GM23338 (cell line): ENCODE results near the gene IDH2. TPM values are rescaled to one million over a fixed set of nuclear protein-coding genes. Genes with fewer than 3 reads are reported as not detected.

Experiments
- ATAC-seq: fragments of 200-7000 bp; cut with Tn5 transposase; 3 replicates; pipeline ENCODE4 v1.9.1; 2020
- DNase-seq: peaks from one replicate; pipeline ENCODE4 v3.0.0-alpha.2; 2015; ENCODE audit warnings: low spot score
- H2AFZ ChIP-seq: fragments of 200-600 bp; sonication (generic); 2 replicates; pipeline ENCODE4 v1.8.0; 2016; ENCODE audit warnings: antibody characterized with exemption, mild to moderate bottlenecking, moderate library complexity
- H3F3A ChIP-seq: fragments of 200-600 bp; sonication (generic); replicated peaks from 2 replicates; pipeline ENCODE4 v1.8.0; 2017; ENCODE audit warnings: antibody characterized with exemption, mixed run types, low read depth
- H3K27ac ChIP-seq: fragments of 200-600 bp; sonication (generic); 2 replicates; pipeline ENCODE4 v1.6.1; 2016; ENCODE audit warnings: low read depth
- H3K27me3 ChIP-seq: fragments of 200-600 bp; sonication (generic); 2 replicates; pipeline ENCODE4 v1.8.0; 2016; ENCODE audit warnings: mild to moderate bottlenecking, mixed run types, moderate library complexity; ENCODE audit not compliant: insufficient read depth
- H3K36me3 ChIP-seq: fragments of 200-600 bp; sonication (generic); 2 replicates; pipeline ENCODE4 v1.8.0; 2016; ENCODE audit warnings: mild to moderate bottlenecking; ENCODE audit not compliant: insufficient read depth
- H3K4me1 ChIP-seq: fragments of 200-600 bp; sonication (generic); 2 replicates; pipeline ENCODE4 v1.8.0; 2016; ENCODE audit warnings: mild to moderate bottlenecking, moderate library complexity; ENCODE audit not compliant: insufficient read depth
- H3K4me2 ChIP-seq: fragments of 200-600 bp; sonication (generic); 2 replicates; pipeline ENCODE4 v1.7.1; 2017; ENCODE audit warnings: mixed run types
- H3K4me3 ChIP-seq: fragments of 200-600 bp; sonication (generic); 2 replicates; pipeline ENCODE4 v1.6.1; 2016; ENCODE audit warnings: mixed run types
- H3K79me2 ChIP-seq: fragments of 200-600 bp; sonication (generic); replicated peaks from 2 replicates; pipeline ENCODE4 v1.8.0; 2017; ENCODE audit warnings: mild to moderate bottlenecking; ENCODE audit not compliant: insufficient read depth
- H3K9me2 ChIP-seq: fragments of 200-600 bp; sonication (generic); 2 replicates; pipeline ENCODE4 v1.8.0; 2017; ENCODE audit not compliant: insufficient read depth
- H4K20me1 ChIP-seq: fragments of 200-600 bp; sonication (generic); replicated peaks from 2 replicates; pipeline ENCODE4 v1.8.0; 2017; ENCODE audit warnings: mild to moderate bottlenecking; ENCODE audit not compliant: insufficient read depth
- H3K27ac Mint-ChIP-seq: 2 replicates; pipeline ENCODE4 v1.8.0; 2020; ENCODE audit warnings: inconsistent platforms, mild to moderate bottlenecking, moderate library complexity, mixed read lengths
- H3K27me3 Mint-ChIP-seq: 3 replicates; pipeline ENCODE4 v1.8.0; 2022; ENCODE audit warnings: low read depth, mild to moderate bottlenecking, moderate library complexity, mixed read lengths, inconsistent platforms; ENCODE audit not compliant: insufficient read depth, poor library complexity
- H3K36me3 Mint-ChIP-seq: 3 replicates; pipeline ENCODE4 v1.8.0; 2021; ENCODE audit warnings: low read depth, mild to moderate bottlenecking, inconsistent platforms, moderate library complexity, mixed read lengths
- H3K4me1 Mint-ChIP-seq: 3 replicates; pipeline ENCODE4 v1.8.0; 2020; ENCODE audit warnings: mild to moderate bottlenecking, inconsistent platforms, mixed read lengths
- H3K4me3 Mint-ChIP-seq: 3 replicates; pipeline ENCODE4 v1.8.0; 2021; ENCODE audit warnings: moderate library complexity, mild to moderate bottlenecking, inconsistent platforms, mixed read lengths
- H3K9me3 Mint-ChIP-seq: 3 replicates; pipeline ENCODE4 v1.8.0; 2020; ENCODE audit warnings: moderate library complexity, mild to moderate bottlenecking, inconsistent platforms, mixed read lengths
- EZH2phosphoT487 ChIP-seq: fragments of 200-600 bp; sonication (generic); IDR thresholded peaks from one replicate; pipeline ENCODE4 v1.8.1; 2018; ENCODE audit warnings: antibody characterized with exemption; ENCODE audit not compliant: unreplicated experiment
- JUNB ChIP-seq: IDR thresholded peaks from one replicate; pipeline ENCODE4 v1.6.1; 2016; ENCODE audit warnings: antibody characterized with exemption; ENCODE audit not compliant: unreplicated experiment
- ZNF331 ChIP-seq: fragments of 250-450 bp; sonication (Bioruptor Pico); IDR thresholded peaks from 2 replicates; pipeline ENCODE4 v1.5.0; 2020; ENCODE audit warnings: low read depth, mild to moderate bottlenecking, moderate library complexity
- polyA plus RNA-seq: library from polyadenylated mRNA; unstranded; fragments of >200 nt; fragmentation: Nextera tagmentation; extraction: Ambion mirVana; gene quantifications from 2 replicates; pipeline ENCODE4 v1.2.1, GENCODE V29; 2016
- total RNA-seq: library from RNA; depleted of rRNA; stranded (reverse); fragments of >200 nt; shearing (Covaris generic); gene quantifications from 2 replicates; pipeline ENCODE4 v1.2.3, GENCODE V29; 2014
- TF ChIP-seq, protein P1 (sequence below): fragments of 250-450 bp; sonication (Bioruptor Pico); IDR thresholded peaks from 2 replicates; pipeline ENCODE4 v1.5.0; 2020; ENCODE audit warnings: mild to moderate bottlenecking, moderate library complexity

Gene IDH2
- total and polyA plus RNA-seq, 2 experiments from 2014 or later = 54.9 to 64.0 TPM

DNA sequence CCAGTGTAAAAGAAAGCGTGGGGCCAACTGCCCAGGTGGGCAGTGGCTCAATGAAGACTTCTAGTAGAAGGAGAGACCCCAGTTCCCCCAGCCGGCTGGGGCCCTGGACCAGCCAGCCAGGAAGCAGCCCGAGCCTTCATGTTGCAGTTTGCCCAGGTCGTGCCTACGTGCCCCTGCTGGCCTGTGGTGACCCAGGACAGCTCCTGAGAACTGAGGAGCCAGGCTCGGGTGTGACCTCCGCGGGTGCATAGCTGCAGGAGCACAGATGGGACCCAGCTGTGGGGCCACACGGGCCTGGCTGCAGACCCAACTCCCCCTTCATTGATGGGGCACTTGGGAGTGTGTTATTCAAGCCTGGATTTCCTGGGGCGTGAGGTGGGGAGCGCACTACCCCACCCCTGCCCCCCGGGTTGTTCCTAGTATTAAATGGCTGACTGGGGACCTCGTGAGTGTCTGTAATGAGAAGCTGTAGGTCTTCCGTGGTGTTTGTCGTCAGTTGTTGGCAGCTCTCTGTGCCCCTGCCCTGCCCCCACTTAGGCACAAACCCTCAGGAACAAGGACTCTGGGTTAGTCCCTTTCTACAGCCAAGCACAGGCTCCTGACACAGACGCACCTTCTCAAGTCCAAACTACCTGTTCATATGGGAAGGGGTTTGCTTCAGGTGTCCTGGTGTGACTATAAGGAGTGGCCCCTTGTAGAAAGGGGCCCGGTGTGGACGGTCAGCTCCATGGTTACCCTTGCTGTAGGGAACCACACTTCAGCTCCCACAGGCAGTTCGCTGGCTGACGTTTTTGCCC, 39.1 kb downstream of the IDH2 start (continued):
- TF ChIP-seq JUNB (no peak), ZNF331 (no peak)
- TF ChIP-seq, protein P1, sequence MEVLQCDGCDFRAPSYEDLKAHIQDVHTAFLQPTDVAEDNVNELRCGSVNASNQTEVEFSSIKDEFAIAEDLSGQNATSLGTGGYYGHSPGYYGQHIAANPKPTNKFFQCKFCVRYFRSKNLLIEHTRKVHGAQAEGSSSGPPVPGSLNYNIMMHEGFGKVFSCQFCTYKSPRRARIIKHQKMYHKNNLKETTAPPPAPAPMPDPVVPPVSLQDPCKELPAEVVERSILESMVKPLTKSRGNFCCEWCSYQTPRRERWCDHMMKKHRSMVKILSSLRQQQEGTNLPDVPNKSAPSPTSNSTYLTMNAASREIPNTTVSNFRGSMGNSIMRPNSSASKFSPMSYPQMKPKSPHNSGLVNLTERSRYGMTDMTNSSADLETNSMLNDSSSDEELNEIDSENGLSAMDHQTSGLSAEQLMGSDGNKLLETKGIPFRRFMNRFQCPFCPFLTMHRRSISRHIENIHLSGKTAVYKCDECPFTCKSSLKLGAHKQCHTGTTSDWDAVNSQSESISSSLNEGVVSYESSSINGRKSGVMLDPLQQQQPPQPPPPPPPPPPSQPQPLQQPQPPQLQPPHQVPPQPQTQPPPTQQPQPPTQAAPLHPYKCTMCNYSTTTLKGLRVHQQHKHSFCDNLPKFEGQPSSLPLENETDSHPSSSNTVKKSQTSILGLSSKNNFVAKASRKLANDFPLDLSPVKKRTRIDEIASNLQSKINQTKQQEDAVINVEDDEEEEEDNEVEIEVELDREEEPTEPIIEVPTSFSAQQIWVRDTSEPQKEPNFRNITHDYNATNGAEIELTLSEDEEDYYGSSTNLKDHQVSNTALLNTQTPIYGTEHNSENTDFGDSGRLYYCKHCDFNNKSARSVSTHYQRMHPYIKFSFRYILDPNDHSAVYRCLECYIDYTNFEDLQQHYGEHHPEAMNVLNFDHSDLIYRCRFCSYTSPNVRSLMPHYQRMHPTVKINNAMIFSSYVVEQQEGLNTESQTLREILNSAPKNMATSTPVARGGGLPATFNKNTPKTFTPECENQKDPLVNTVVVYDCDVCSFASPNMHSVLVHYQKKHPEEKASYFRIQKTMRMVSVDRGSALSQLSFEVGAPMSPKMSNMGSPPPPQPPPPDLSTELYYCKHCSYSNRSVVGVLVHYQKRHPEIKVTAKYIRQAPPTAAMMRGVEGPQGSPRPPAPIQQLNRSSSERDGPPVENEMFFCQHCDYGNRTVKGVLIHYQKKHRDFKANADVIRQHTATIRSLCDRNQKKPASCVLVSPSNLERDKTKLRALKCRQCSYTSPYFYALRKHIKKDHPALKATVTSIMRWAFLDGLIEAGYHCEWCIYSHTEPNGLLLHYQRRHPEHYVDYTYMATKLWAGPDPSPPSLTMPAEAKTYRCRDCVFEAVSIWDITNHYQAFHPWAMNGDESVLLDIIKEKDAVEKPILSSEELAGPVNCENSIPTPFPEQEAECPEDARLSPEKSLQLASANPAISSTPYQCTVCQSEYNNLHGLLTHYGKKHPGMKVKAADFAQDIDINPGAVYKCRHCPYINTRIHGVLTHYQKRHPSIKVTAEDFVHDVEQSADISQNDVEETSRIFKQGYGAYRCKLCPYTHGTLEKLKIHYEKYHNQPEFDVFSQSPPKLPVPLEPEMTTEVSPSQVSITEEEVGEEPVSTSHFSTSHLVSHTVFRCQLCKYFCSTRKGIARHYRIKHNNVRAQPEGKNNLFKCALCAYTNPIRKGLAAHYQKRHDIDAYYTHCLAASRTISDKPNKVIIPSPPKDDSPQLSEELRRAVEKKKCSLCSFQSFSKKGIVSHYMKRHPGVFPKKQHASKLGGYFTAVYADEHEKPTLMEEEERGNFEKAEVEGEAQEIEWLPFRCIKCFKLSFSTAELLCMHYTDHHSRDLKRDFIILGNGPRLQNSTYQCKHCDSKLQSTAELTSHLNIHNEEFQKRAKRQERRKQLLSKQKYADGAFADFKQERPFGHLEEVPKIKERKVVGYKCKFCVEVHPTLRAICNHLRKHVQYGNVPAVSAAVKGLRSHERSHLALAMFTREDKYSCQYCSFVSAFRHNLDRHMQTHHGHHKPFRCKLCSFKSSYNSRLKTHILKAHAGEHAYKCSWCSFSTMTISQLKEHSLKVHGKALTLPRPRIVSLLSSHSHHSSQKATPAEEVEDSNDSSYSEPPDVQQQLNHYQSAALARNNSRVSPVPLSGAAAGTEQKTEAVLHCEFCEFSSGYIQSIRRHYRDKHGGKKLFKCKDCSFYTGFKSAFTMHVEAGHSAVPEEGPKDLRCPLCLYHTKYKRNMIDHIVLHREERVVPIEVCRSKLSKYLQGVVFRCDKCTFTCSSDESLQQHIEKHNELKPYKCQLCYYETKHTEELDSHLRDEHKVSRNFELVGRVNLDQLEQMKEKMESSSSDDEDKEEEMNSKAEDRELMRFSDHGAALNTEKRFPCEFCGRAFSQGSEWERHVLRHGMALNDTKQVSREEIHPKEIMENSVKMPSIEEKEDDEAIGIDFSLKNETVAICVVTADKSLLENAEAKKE = no peak

DNA sequence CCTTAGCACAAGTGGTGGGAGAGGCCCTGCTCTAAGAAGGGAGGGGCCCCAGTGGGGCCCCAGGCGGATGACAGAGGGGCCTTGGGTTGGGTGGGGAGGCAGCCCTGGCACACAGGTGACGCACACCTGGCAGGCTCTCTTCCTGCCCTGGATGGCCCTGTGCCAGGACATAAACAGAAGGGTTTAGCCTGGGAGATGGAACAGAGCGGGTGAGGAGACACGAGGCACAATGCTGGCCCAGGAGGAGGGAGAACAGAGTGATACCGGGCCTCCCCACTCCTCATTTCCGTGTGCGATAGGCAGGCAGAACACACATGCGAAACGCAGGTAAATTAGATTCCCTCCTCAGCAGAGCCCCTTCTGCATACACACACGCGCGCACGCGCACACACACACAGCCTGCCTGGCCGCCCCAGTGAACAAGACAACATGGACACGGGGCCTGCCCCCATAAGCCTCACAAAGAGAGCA, 39.8 kb downstream of the IDH2 start:
- Histone ChIP-seq H3K9me2 (no peaks in the 10 kb centered on the region), H3K4me3 (peak overlapping the region; percentile 21; the same call in 1 of the 2 replicates), H4K20me1 (no peaks in the 10 kb centered on the region; the same call in 1 of the 2 replicates), H3K27me3 (no peaks in the 10 kb centered on the region), H2AFZ (no peak overlapping the region), H3K79me2 (0 out of 2 replicates have a peak, but pooled peaks cover 4% of the 10 kb centered on the region), H3K4me2 (peak overlapping the region; percentile 68), H3K4me1 (peaks cover 41% of the 10 kb centered on the region), H3K36me3 (no peaks in the 10 kb centered on the region), H3F3A (peaks cover 9% of the 10 kb centered on the region; the same call in 1 of the 2 replicates), H3K27ac (peak overlapping the region; percentile 85; the same call in 1 of the 2 replicates)
- no peaks in the 10 kb centered on the region; the same call in 1 of the 3 replicates for H3K36me3 Mint-ChIP-seq
- peaks cover 26% of the 10 kb centered on the region for H3K27me3 Mint-ChIP-seq
- no peak overlapping the region; the same call in 2 of the 3 replicates for H3K4me3 Mint-ChIP-seq
- no peak for DNase-seq
- peaks cover 53% of the 10 kb centered on the region for H3K4me1 Mint-ChIP-seq
- peak overlapping the region; percentile 93 for H3K27ac Mint-ChIP-seq
- ATAC-seq = peak; percentile 12
- H3K9me3 Mint-ChIP-seq = no peaks in the 10 kb centered on the region
- TF ChIP-seq, protein P1 = no peak
- no peak for TF ChIP-seq JUNB
- no peak for TF ChIP-seq EZH2phosphoT487
